Esophagus (tissue), 2 donors: ENCODE measurements around the gene MSRB3. TPM values are rescaled to one million over a fixed set of nuclear protein-coding genes. Genes with fewer than 3 reads are reported as not detected.

Experiments
- H3K27ac ChIP-seq, 2 donors: one replicate each; pipeline ENCODE4 v1.5.1; 2013; ENCODE audit warnings: low read depth in 2 of 2, mild to moderate bottlenecking in 2 of 2, inconsistent platforms in 1 of 2, low read length in 1 of 2, moderate library complexity in 1 of 2
- H3K27me3 ChIP-seq, 2 donors: one replicate each; pipeline ENCODE4 v1.6.1; 2013; ENCODE audit warnings: low read length in 2 of 2, control low read depth in 1 of 2, mild to moderate bottlenecking in 1 of 2; ENCODE audit not compliant: insufficient read depth in 2 of 2, control insufficient read depth in 1 of 2
- H3K36me3 ChIP-seq, 2 donors: one replicate each; pipeline ENCODE4 v1.6.1; 2013; ENCODE audit warnings: low read length in 1 of 2; ENCODE audit not compliant: control insufficient read depth in 2 of 2, insufficient read depth in 2 of 2
- H3K4me1 ChIP-seq, 2 donors: one replicate each; pipeline ENCODE4 v1.6.1; 2013; ENCODE audit warnings: low read length in 1 of 2; ENCODE audit not compliant: control insufficient read depth in 2 of 2, insufficient read depth in 2 of 2
- H3K4me3 ChIP-seq, 2 donors: one replicate each; pipeline ENCODE4 v1.5.1; 2013; ENCODE audit warnings: low read length in 2 of 2, mild to moderate bottlenecking in 2 of 2, low read depth in 1 of 2, moderate library complexity in 1 of 2
- H3K9me3 ChIP-seq, 2 donors: one replicate each; pipeline ENCODE4 v1.6.1; 2013; ENCODE audit warnings: mild to moderate bottlenecking in 2 of 2, low read depth in 1 of 2, low read length in 1 of 2, moderate library complexity in 1 of 2; ENCODE audit not compliant: control insufficient read depth in 2 of 2, insufficient read depth in 1 of 2
- WGBS, 2 donors: extraction: QIAGEN DNeasy Blood & Tissue Kit; methylation state at CpG; one replicate each; pipeline ENCODE4 v1.1.7; 2013; 5-methylcytosine and 5-hydroxymethylcytosine counted together
- polyA plus RNA-seq, 2 donors: library from polyadenylated mRNA; stranded (reverse); fragments of 200-250 nt; gene quantifications; one replicate each; pipeline ENCODE4 v1.2.3, GENCODE V29; 2013
- donor health status: healthy with polysubstance abuse.
- donor health status: Bipolar disorder and iron deficiency.

The MSRB3 gene
- polyA plus RNA-seq, 2 donors = 5.4 to 14.8 TPM

GRCh38 chr12:65362234-65363031, 84.0 kb downstream of the MSRB3 start:
- 67 to 70% methylated on average over 4 of the region's 4 CpGs for WGBS, 2 donors
- no peak overlapping the region for H3K4me3 ChIP-seq
- H3K9me3 ChIP-seq = no peaks in the 10 kb centered on the region
- no peaks in the 10 kb centered on the region for H3K27me3 ChIP-seq
- no peaks in the 10 kb centered on the region for H3K36me3 ChIP-seq
- H3K4me1 ChIP-seq = no peaks in the 10 kb centered on the region
- no peak overlapping the region for H3K27ac ChIP-seq

- Histone ChIP-seq H3K4me1 (no peaks in the 10 kb centered on the region), H3K36me3 (no peaks in the 10 kb centered on the region), H3K27ac (no peak overlapping the region), H3K27me3 (no peaks in the 10 kb centered on the region), H3K4me3 (no peak overlapping the region), H3K9me3 (no peaks in the 10 kb centered on the region)
- WGBS, 2 donors = 73 to 78% methylated on average over 1 of the region's 1 CpG
Measured at GRCh38 chr12:65364046-65364445, 85.6 kb downstream of the MSRB3 start.

- H3K27ac ChIP-seq = no peak overlapping the region
- H3K9me3 ChIP-seq = no peaks in the 10 kb centered on the region
- no peak overlapping the region for H3K4me3 ChIP-seq
- H3K36me3 ChIP-seq = no peaks in the 10 kb centered on the region
- H3K27me3 ChIP-seq = no peaks in the 10 kb centered on the region
- no peaks in the 10 kb centered on the region for H3K4me1 ChIP-seq
Measured at GRCh38 chr12:65367396-65367795, 88.9 kb downstream of the MSRB3 start.

- Histone ChIP-seq H3K4me1 (no peaks in the 10 kb centered on the region), H3K36me3 (no peaks in the 10 kb centered on the region), H3K4me3 (no peak overlapping the region), H3K9me3 (no peaks in the 10 kb centered on the region), H3K27me3 (no peaks in the 10 kb centered on the region), H3K27ac (no peak overlapping the region)
- WGBS, 2 donors = 81 to 82% methylated on average over 4 of the region's 4 CpGs
Measured at GRCh38 chr12:65368055-65368454, 89.6 kb downstream of the MSRB3 start.

- Histone ChIP-seq H3K27ac (no peak overlapping the region), H3K9me3 (no peaks in the 10 kb centered on the region), H3K36me3 (no peaks in the 10 kb centered on the region), H3K27me3 (no peaks in the 10 kb centered on the region), H3K4me1 (no peaks in the 10 kb centered on the region), H3K4me3 (no peak overlapping the region)
Measured at GRCh38 chr12:65372574-65372973, 94.1 kb downstream of the MSRB3 start.

- 61 to 72% methylated on average over 2 of the region's 2 CpGs for WGBS, 2 donors
- Histone ChIP-seq H3K36me3 (no peaks in the 10 kb centered on the region), H3K27ac (no peak overlapping the region), H3K27me3 (no peaks in the 10 kb centered on the region), H3K9me3 (no peaks in the 10 kb centered on the region), H3K4me3 (no peak overlapping the region), H3K4me1 (no peaks in the 10 kb centered on the region)
Measured at GRCh38 chr12:65384240-65384639, 105.8 kb downstream of the MSRB3 start.

GRCh38 chr12:65387396-65387795, 108.9 kb downstream of the MSRB3 start:
- no peaks in the 10 kb centered on the region for H3K36me3 ChIP-seq
- H3K4me1 ChIP-seq = no peaks in the 10 kb centered on the region
- no peak overlapping the region for H3K27ac ChIP-seq
- no peaks in the 10 kb centered on the region for H3K9me3 ChIP-seq
- H3K4me3 ChIP-seq = no peak overlapping the region
- no peaks in the 10 kb centered on the region for H3K27me3 ChIP-seq

- H3K27me3 ChIP-seq = no peaks in the 10 kb centered on the region
- H3K9me3 ChIP-seq = no peaks in the 10 kb centered on the region
- 71 to 82% methylated on average over 4 of the region's 4 CpGs for WGBS, 2 donors
- no peaks in the 10 kb centered on the region for H3K4me1 ChIP-seq
- no peak overlapping the region for H3K27ac ChIP-seq
- no peak overlapping the region for H3K4me3 ChIP-seq
- no peaks in the 10 kb centered on the region for H3K36me3 ChIP-seq
Measured at GRCh38 chr12:65389436-65389835, 111.0 kb downstream of the MSRB3 start.

GRCh38 chr12:65391711-65392110, 113.2 kb downstream of the MSRB3 start:
- Histone ChIP-seq H3K9me3 (no peaks in the 10 kb centered on the region), H3K4me1 (no peaks in the 10 kb centered on the region), H3K27me3 (no peaks in the 10 kb centered on the region), H3K4me3 (no peak overlapping the region), H3K27ac (no peak overlapping the region), H3K36me3 (no peaks in the 10 kb centered on the region)
- 87 to 94% methylated on average over 1 of the region's 1 CpG for WGBS, 2 donors

GRCh38 chr12:65392491-65392890, 114.0 kb downstream of the MSRB3 start:
- Histone ChIP-seq H3K4me3 (no peak overlapping the region), H3K27me3 (no peaks in the 10 kb centered on the region), H3K9me3 (no peaks in the 10 kb centered on the region), H3K36me3 (no peaks in the 10 kb centered on the region), H3K4me1 (no peaks in the 10 kb centered on the region), H3K27ac (no peak overlapping the region)
- 53 to 64% methylated on average over 5 of the region's 5 CpGs for WGBS, 2 donors
